ENCODE data around the gene SLC4A8. TPM values are rescaled to one million over a fixed set of nuclear protein-coding genes. Genes with fewer than 3 reads are reported as not detected.
"Not testable (repeated sequence)": the region's sequence is repeated elsewhere in the genome, so short reads cannot be mapped to it uniquely, and the experiment has no call there.

SLC4A8 gene
- total RNA-seq, 1 experiment from 2014 or later: 0.89 TPM

DNA sequence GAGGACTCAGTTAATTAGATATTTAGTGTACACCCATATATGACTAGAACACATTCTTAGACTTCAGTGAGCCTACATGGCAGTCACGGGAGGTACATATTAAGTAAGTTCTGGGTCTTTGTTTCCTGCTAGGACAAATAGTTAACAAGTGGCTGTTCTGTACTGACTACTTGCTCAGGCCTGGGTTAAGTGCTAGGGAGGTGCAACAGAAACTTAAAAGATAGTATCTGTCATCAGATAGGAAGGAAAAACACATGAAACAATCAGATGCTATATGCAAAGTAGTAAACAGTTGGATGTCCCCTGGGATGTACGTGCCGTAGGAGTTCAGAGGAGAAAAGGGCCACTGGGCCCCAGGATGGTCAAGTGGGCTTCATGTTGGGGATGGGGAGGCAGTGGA is 59.5 kb downstream of the SLC4A8 start:
- no peak for DNase-seq
- no peaks in the 10 kb centered on the region for H3K9me3 ChIP-seq
- no peaks in the 10 kb centered on the region for H3K36me3 ChIP-seq
- no peak overlapping the region for H3K4me3 ChIP-seq
- H3K27me3 ChIP-seq: no peaks in the 10 kb centered on the region

GRCh38 chr12:51488281-51488680 is 63.6 kb downstream of the SLC4A8 start:
- Histone ChIP-seq H3K4me3 (no peak overlapping the region), H3K36me3 (no peaks in the 10 kb centered on the region), H3K9me3 (no peaks in the 10 kb centered on the region), H3K27me3 (no peaks in the 10 kb centered on the region)
- DNase-seq: no peak

DNA sequence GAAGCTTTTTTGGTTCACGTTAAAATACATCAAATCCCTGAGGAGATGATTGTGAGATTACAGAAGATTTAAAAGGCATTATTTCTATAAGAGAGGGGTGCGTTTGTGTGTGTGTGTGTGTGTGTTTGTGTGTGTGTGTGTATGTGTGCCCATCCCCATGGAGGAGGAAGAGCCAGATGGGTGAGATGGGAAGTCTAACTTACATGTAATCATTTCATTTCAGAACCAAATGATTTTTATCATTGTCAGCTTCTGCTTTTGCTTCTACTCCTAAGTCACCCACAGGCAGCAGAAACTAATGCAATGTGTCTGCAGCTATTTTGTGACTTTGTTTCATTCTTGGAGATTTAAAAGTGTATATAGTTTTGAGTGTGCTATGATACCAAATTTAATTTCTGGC is 68.7 kb downstream of the SLC4A8 start:
- H3K36me3 ChIP-seq: no peaks in the 10 kb centered on the region
- DNase-seq: no peak
- H3K4me3 ChIP-seq: no peak overlapping the region
- H3K9me3 ChIP-seq: no peaks in the 10 kb centered on the region
- H3K27me3 ChIP-seq: no peaks in the 10 kb centered on the region

- Histone ChIP-seq H3K9me3 (no peaks in the 10 kb centered on the region), H3K4me3 (no peak overlapping the region), H3K27me3 (no peaks in the 10 kb centered on the region), H3K36me3 (no peaks in the 10 kb centered on the region)
- DNase-seq: no peak
Observed at GRCh38 chr12:51496895-51497294, 72.3 kb downstream of the SLC4A8 start.

DNA sequence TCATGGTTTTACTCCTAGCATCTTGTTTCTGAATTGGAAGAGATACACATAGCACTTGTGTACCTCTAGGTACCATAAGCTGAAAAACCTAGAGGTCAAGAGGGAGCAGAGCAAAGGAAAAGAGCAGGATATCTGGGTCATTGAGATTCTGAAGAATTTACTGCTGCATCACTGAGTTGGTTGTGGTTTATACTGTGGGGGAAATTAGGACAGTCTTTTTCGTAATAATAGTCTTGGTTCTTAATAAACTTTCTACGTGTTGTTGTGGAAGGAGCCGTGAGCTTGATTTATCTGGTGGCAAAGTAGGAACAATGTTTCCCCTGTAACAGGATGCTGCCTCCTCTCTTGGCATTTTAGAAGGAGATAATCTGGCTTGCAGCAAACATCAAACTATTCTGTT is 80.2 kb downstream of the SLC4A8 start:
- no peak for DNase-seq
- H3K9me3 ChIP-seq: no peaks in the 10 kb centered on the region
- no peaks in the 10 kb centered on the region for H3K36me3 ChIP-seq
- no peak overlapping the region for H3K4me3 ChIP-seq
- H3K27me3 ChIP-seq: peaks cover 3% of the 10 kb centered on the region

DNA sequence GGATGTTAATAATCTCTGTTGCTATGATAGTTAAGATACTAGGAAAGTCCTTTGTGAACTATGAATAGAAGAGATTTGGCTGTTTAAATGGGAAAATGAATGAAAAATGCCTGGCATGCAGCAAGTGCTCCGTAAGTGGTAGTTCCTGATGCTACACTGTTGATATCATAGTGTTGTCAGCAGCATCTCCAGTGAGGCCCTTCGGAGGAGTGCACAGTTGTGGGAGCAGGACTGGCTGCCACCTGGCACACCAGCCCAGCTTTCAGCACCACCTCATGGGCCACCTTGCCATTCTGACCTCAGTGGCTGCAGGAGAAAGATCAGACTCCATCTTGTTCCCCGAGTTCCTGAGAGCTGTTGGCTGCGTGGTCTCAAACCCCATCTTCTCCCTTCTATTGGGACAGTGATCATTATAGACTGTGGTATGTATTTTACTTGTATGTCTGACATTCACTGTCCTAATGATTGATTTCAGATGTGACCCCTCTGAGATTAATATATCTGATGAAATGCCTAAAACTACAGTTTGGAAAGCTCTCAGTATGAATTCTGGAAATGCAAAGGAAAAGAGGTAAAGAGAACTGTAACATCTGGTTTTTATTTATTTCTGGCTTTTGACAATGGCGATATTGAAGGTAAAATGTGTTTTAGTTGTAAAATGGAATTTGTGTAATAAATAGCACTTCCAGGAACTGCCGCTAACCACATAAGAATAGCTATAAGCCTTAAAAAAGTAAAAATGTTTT is 80.9 kb downstream of the SLC4A8 start:
- Histone ChIP-seq H3K27me3 (peaks cover 3% of the 10 kb centered on the region), H3K9me3 (no peaks in the 10 kb centered on the region), H3K4me3 (no peak overlapping the region), H3K36me3 (no peaks in the 10 kb centered on the region)
- DNase-seq: no peak

DNA sequence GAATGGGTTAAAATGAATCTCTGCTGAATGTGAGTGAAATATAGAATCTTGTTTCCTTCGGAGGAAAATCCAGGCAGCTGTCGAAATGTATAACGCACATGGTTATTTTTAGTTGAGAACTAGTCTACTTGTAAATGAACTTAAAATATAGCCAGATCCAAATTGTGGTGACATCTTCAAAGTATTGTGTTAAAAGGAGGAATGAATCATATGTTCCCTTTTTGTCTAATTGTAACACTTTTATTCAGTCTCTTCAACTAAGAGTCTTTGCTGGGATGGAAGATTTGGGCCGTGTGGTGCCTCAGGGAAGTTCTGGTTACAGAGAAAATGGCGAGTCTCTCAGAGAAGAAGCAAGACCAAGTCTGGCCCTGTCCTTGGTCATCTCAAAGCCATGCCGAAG is 82.5 kb downstream of the SLC4A8 start:
- H3K27me3 ChIP-seq: peaks cover 3% of the 10 kb centered on the region
- no peaks in the 10 kb centered on the region for H3K36me3 ChIP-seq
- no peaks in the 10 kb centered on the region for H3K9me3 ChIP-seq
- DNase-seq: no peak
- H3K4me3 ChIP-seq: no peak overlapping the region

- Histone ChIP-seq H3K27me3 (peaks cover 3% of the 10 kb centered on the region), H3K4me3 (no peak overlapping the region), H3K9me3 (no peaks in the 10 kb centered on the region), H3K36me3 (no peaks in the 10 kb centered on the region)
- DNase-seq: no peak
Observed at GRCh38 chr12:51508285-51508684, 83.7 kb downstream of the SLC4A8 start.

DNA sequence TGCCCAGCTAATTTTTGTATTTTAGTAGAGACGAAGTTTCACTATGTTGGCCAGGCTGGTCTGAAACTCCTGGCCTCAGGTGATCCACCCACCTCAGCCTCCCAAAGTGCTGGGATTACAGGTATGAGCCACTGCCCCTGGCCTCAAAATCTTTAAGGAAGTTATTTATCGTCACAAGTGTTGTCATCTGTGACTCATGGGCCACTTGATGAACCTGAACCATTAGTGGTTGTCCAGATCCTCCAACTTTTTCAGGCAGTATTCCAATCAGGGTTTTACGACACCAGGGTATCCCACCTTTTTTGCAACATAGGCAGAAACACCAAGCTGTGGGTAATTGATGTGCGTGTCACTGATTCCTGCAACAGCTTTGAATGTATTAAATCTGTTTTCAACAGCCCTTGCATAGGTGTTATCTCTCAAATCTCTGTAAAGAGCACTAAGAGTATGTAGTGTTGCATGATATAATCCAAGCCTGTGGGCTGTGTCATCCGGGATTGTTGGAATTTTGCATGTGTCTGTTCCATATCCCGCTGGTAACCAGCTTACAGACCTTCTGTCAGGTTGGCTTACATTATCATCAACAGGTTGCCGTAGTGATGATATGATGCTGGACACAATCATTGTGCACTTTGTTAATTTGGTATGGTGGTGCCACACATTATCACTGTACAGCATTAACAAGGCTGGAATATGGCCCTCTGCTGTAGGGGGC is 87.1 kb downstream of the SLC4A8 start:
- DNase-seq: no peak
- Histone ChIP-seq H3K9me3 (no peaks in the 10 kb centered on the region), H3K4me3 (no peak overlapping the region), H3K36me3 (no peaks in the 10 kb centered on the region), H3K27me3 (no peaks in the 10 kb centered on the region; the same call in 1 of the 2 replicates)

GRCh38 chr12:51512438-51512837 is 87.8 kb downstream of the SLC4A8 start:
- no peak for DNase-seq
- Histone ChIP-seq H3K9me3 (no peaks in the 10 kb centered on the region), H3K4me3 (no peak overlapping the region), H3K36me3 (no peaks in the 10 kb centered on the region), H3K27me3 (no peaks in the 10 kb centered on the region; the same call in 1 of the 2 replicates)

GRCh38 chr12:51515037-51515436 is 90.4 kb downstream of the SLC4A8 start:
- H3K9me3 ChIP-seq, H3K27me3 ChIP-seq, H3K4me3 ChIP-seq, DNase-seq, H3K36me3 ChIP-seq: not testable (repeated sequence)

GRCh38 chr12:51517316-51517715 is 92.7 kb downstream of the SLC4A8 start:
- Histone ChIP-seq H3K36me3 (no peaks in the 10 kb centered on the region), H3K9me3 (no peaks in the 10 kb centered on the region), H3K4me3 (no peak overlapping the region), H3K27me3 (no peaks in the 10 kb centered on the region; the same call in 1 of the 2 replicates)
- no peak for DNase-seq

DNA sequence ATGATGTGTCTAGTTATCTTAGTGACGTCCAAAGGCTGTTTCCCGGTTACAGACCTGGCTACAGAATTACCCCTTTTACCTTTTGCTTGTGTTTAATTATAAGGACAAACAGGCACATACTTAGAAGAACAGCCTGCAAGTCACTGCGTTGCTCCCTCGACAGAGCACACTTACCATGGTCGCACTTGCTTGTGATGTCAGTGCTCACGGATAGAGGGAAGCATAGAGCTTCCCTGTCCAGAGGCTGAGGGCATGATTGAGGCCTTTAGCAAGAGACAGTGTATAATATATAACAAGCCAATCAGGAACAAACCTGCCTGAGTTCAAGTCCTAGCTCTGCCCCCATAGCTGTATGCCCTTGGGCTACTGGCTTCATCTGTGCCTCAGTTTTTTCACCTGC is 93.2 kb downstream of the SLC4A8 start:
- Histone ChIP-seq H3K9me3 (no peaks in the 10 kb centered on the region), H3K27me3 (no peaks in the 10 kb centered on the region; the same call in 1 of the 2 replicates), H3K36me3 (no peaks in the 10 kb centered on the region), H3K4me3 (no peak overlapping the region)
- DNase-seq: no peak

DNA sequence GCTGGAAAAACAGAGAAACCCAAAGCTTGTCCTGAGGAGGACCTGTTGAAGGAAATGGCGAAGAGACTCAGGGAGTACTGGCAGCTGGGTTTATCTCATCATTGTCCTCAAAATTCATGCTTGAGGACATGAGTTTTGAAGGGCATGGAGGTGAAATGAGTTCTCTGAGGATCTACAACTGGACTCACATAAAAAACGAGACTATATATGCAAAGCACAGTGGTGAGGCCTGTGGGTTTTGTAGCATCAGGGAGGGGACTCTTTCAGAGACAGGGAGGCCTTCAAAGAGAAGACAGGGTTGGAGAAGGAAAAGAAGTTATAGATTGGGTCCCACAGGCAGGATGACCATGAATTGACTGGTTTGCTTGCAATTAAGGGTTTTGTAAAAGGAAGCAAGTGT is 95.1 kb downstream of the SLC4A8 start:
- H3K27me3 ChIP-seq: no peaks in the 10 kb centered on the region
- no peak for DNase-seq
- no peak overlapping the region for H3K4me3 ChIP-seq
- no peaks in the 10 kb centered on the region for H3K36me3 ChIP-seq
- no peaks in the 10 kb centered on the region for H3K9me3 ChIP-seq

DNA sequence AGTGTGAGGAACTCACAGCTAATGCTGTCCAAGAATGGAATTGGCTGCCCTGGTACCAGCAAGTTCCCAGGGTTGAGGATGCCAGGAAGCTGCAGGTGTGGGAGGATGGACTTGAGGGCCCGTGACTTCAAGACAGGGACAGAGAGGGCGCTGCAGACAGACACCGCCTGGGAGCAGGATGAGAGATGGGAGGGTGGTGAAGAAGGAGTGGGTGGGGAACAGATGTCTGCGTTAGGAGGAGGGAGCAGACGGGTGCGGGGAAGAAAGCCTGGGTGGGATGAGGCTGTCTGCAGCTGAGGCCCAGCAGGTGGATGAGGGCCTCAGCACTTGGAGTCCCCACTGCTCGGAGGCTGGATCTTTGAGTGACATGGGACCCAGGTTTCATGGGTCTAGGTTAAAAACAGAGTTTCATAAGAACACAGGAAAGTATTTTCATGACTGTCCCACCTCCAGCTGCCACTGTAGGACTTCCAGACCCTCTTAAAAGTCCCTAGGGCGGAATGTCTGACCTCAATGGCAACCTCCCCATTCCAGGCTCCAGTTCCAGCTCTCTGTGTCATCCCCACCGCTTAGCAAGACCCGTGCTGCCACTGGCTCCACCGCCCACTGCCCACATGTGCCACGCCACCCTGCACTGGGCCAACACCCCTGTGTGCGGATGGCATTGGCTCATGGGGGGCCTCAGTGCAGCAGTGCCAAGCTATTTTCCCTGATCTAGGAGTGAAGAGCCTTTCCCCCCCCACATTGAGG is 96.1 kb downstream of the SLC4A8 start:
- H3K9me3 ChIP-seq: no peaks in the 10 kb centered on the region
- no peaks in the 10 kb centered on the region for H3K36me3 ChIP-seq
- DNase-seq: no peak
- no peak overlapping the region for H3K4me3 ChIP-seq
- no peaks in the 10 kb centered on the region for H3K27me3 ChIP-seq

DNA sequence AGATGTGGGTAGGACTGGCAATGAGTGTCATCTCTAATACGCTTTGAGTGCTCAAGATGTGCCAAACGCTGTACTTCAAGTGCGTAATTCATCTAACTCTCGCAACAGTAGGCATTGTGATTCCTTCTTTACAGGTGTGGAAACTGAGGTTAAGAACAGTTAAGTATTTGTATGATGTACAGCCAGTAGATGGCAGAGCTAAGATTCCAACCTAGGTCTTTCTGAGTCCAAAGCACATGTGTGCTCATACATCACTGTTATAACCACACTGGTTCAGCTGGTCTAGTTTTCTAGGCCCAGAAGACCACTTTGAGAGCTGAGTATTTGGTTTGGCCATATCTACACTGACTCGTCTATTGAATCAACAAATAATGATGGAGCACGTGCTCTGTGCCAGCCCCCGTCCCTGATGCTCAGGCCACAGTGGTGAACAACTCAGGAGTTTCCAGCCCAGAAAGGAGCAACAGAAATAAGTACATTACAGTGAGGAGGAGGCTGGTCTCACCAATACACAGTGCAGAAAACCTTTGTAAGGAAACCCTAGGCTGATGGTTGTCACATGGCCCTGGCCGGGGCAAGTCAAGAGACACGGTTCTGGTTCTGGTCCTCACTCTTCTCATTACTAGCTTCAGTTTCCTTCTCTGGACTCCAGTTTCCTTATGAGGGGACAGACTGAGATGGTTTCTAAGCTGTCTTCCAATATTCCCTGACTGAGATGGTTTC is 97.1 kb downstream of the SLC4A8 start:
- H3K9me3 ChIP-seq: no peaks in the 10 kb centered on the region
- DNase-seq: no peak
- no peak overlapping the region for H3K4me3 ChIP-seq
- no peaks in the 10 kb centered on the region for H3K36me3 ChIP-seq
- no peaks in the 10 kb centered on the region for H3K27me3 ChIP-seq

GRCh38 chr12:51522696-51523095 is 98.1 kb downstream of the SLC4A8 start:
- no peak overlapping the region for H3K4me3 ChIP-seq
- H3K9me3 ChIP-seq: no peaks in the 10 kb centered on the region
- no peak for DNase-seq
- H3K36me3 ChIP-seq: no peaks in the 10 kb centered on the region
- H3K27me3 ChIP-seq: no peaks in the 10 kb centered on the region
